GM19467 (cell line): ENCODE data around the gene PAQR5.
"Not testable (repeated sequence)": the region's sequence is repeated elsewhere in the genome, so short reads cannot be mapped to it uniquely, and the experiment has no call there.

Source experiments
- ATAC-seq: cut with Tn5 transposase; IDR thresholded peaks from one replicate; pipeline ENCODE4 v1.9.1; 2021; ENCODE audit warnings: mild to moderate bottlenecking, moderate library complexity; ENCODE audit not compliant: unreplicated experiment

The PAQR5 gene, protein sequence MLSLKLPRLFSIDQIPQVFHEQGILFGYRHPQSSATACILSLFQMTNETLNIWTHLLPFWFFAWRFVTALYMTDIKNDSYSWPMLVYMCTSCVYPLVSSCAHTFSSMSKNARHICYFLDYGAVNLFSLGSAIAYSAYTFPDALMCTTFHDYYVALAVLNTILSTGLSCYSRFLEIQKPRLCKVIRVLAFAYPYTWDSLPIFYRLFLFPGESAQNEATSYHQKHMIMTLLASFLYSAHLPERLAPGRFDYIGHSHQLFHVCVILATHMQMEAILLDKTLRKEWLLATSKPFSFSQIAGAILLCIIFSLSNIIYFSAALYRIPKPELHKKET

DNA sequence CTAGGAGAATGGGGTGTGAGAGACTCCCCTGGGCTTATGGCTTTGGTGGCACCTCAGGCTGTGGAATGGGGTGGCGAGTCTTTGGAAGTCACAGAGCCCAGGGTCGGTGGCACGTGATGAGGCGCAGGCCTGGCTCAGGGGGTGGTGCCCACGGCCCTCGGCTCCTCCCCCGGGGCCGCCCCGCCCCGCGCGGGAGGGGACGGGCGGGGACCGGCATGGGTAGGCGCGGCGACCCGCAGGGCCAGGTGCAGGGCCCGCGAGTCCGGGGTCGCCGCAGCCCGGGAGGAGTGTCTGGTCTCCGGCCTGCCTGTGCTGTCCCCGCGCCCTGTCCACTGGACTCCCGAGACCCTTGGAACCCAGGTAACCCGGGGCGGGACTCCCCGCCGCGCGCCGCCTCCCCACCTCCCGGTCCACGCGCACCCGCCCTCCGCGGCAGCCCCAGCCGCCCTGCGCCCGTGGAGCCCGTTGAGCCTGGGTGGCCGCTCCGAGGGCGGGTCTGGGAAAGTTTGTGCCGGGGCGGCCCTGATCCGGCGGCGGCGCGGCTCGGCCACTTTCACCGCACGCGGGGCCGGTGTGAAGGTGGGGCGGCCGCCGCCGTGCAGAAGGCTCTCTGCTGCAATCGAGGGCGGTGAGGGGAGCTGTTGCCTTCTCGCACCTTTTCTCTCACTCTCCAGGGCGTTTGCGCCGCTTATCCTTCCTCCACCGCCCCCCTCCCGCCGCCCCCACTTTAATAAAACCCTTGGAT is at the start of gene PAQR5:
Gene PAQR5, plus strand, starts transcription at position 216 of the 745 bp plus-strand sequence. CDS start 61,169 bp downstream, outside the sequence.
- ATAC-seq = no peak

DNA sequence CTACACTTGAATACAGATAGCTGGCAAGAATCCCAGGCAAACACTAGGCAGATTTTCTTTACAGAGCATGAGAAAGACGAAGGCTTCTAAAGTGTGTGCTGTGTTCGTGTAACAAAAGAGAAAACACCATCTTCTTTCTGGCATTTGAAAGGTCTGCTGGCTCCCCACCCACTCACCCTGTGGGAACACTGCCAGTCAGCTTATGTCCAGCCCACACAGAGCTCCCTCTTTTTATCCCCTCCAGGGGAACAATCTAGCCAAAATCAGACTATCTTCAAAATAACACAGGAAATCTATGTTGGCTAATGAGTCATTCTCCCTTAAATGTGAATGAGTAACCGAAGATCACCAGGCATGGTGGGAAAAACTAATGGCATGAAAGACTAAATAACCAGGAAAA is 45.6 kb upstream of the PAQR5 start:
- no peak for ATAC-seq

DNA sequence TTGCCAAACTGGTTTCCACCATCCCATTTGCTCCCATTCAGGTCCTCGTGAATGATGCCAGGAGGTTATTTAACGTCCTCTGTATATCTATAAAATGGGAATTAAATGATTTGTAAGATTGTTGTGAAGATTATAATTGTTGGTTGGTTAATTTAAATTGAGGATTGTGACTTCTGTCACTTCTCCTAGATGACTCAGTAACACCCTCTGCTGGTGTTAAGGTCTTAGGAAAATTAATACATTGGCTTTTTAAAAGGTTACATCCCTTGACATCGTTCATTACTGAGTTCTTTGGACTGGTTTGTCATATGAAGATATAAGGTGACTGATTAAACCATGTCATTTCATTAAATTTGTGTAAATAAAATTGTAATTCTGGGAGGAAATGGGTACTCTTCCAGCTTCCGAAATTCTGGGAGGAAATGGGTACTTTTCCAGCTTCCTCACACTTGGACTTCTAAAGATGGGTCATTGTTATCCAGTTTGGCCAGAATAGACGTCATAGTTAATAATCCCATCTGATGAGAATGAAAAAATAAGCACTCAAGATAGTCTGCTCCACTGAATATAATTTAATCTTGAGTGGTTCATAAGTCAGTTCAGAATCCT is 33.3 kb upstream of the PAQR5 start:
- no peak for ATAC-seq

DNA sequence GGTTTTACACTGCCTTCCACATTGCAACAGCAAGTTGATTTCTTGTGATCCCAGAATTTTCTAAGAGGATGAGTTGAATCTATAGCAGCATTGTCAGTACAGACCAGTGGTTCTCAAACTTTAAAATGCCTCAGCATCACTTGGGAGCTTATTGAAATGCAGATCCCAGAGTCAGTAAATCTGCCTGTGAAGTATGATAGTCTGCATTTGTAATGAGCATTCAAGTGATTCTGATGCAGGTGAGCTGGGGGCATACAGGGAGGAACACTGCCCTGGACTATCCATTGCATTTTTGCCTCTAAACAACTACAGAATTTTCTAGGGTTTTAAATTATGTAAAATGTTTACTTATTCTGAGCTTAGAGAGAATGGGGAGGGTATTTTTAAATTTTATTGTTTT is 27.5 kb upstream of the PAQR5 start:
- no peak for ATAC-seq

DNA sequence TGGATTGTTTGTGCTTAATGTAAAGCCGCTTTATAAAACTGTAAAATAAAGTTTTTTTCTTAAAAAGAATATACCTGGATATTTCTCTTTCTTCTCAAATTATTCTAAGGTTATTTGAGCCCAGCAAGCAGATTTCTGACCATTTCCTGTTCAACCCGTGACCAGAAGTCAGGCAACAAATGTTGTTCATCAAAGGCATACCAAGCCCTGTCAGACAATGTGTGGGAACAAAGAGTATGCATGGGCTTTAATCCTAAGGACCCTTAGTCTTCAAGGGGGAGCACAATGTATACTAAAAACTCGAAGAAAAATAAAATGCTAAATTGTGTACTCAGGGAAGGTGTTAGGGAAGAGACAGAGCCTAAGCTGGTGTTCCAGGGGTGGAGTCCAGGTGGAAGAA is 26.6 kb upstream of the PAQR5 start:
- ATAC-seq = no peak

DNA sequence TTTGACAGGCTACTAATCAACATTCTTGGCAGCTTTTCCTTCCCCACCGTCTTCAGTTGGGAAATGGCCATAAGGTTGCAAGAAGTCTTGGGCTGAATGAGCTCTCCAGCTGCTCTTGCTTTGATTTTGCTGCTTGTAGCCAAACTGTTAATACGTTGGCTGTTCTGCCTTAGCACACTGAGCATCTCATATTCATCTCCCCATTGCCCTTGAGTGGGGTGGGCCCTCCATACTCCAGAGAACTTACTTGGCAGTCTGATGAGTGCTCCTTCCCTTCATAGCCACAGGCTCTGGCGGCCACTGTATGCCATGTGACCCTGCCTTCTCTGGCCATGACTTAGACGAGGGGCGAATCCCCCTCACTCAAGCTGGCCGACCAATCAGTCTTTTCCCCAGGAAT is 25.8 kb upstream of the PAQR5 start:
- ATAC-seq = no peak

DNA sequence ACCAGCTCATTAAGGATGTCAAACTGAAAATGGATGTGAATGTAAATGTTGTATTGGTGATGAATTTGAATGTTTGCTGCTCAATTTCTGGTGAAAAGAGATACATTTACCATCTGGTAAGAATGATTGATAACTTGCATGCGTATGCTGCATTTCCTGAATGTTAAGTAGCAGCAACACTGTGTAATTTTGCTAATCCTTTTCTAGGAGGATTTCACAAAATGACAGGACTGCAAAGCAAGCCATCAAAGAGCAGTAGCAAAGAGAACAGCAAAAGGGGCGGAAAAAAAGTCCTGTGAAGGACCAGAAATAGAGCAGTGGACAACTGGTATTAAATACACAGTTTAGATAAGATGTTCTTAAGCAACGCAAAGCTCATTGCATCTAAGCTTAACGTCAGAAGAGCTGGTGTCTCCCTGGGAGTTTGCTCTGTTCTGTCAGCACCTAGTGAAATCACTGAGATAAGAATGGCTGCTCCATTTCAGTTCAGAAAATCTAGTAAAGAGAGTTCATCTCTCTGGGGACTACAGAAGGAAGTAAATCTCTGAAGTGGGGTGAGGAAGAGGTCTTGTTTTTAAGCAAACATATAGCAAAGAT is 23.5 kb upstream of the PAQR5 start:
- ATAC-seq = no peak

DNA sequence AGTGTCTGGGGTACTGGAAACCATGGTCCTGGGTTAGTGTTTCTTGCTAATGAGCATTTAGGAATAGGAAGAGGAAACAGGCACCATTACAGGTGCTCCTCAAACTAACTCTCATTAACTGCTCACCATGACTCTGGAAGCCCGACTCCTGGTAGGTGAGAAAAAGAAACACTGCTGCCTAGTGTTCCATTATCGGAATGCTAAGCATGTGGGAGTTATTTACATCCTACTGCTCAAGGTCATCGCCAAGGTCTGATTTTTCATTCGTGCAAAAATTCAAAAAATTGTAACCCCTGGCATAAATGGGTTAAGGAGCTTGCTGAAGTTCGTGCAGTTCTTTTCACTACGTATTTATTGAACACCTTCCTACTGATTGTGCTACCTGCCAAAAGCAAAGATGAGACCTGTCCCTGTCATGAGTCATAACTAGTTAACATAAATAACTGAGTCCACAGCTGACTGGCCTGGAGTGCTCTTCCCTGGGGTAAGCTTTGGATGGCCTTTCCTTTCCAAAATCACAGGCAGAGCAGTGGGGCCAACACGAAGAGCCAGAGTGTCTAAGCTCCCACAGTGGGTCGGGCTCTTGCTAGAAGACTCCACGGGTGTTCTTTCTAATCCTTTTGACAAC is 22.7 kb upstream of the PAQR5 start:
- ATAC-seq = no peak

DNA sequence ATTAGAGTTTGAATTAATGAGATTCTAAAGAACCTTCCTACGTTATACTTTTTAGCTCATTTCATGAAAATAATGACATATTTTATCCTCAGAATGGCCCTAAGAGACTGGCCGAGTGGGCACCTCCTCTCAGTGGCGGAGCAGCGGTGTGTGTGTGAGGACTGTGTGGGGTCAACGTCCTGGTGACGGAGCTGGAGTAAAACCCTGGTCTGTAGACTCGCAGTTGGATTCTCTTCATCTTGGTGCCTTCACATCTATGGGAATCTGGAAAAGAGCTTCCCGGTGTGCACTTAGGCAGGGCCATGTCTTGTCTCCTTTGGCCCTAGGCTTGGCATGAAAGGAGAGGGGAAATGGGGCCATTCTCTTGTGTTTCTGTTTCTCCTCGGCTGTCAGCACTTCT is 21.4 kb upstream of the PAQR5 start:
- ATAC-seq = no peak

DNA sequence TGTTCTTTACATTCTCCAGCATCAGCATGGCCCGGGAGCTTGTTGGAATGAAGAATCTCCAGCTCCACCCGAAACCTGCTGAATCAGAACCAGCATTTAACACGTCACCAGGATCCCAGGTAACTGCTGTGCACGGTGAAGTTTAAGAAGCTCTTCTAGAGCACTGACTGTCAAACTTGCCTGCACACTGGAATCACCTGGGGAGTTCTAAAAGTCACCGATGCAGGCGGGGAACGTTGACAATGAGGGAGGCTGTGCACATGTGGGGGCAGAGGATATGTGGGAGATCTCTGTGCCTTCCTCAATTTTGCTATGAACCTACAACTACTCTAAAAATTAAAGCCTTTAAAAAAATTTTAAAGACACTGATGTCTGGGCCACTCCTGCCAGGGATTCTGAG is 19.1 kb upstream of the PAQR5 start:
- no peak for ATAC-seq

DNA sequence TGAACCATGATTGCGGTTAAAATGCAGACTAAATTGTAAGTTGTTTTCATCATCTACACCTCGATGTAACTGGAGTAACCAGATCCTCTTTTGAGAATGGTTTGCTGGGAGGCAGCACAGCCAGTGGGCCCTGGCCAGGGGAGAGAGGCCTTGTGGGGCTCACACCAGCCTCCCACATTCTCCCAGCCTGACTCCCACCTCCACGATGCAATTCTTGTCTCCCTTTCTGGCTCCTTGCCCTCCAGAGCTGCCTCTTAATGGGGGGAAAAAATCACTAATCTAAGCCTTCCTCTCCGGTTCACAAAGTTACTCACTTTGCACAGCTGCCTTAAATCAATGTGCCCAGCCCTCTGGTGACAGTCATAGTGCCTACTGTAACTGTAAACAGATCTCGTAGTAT is 17.9 kb upstream of the PAQR5 start:
- ATAC-seq = no peak

DNA sequence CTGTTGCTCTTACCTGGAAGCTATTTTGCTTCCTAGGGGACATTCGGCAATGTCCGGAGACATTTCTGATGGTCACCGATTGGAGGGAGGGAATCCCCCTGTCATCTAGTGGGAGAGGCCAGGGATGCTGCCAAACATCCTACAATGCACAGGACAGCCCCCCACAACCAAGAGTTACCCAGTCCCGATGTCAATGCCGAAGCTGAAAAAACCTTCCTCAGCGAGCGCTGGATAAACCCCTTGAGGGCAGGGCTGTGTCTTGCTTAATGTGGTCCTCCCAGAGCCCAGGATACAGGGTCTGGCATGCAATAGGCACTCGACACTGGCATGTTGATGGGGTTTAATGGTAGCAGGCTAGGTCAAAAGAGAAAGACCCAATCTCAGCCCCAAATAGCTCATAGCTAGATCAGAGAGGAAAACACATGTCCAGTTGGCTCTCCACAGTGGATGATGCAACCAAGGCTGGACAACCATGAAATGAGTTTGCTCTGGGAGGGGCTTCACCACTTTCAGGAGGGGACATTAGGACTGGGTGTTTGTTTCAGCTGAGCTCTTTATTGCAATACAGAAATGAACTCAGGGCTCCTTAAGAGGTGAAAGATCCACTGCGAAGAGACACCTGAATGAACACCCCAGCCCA is 16.5 kb upstream of the PAQR5 start:
- ATAC-seq = no peak

DNA sequence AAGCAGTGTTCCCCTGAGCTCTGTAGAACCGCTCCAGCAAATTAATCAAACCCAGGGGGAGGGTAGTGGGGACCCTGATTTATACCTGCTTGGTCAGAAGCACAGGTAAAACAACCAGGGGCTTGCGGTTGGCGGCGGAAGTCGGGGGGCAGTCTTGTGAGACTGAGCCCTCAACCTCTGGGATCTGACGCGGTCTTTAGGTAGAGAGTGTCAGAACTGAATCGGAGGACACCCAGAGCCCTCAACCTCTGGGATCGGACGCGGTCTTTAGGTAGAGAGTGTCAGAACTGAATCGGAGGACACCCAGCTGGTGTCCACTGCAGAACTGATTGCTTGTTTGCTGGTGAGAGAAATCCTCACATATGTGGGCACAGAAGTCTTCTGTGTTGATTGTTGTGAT is 12.9 kb upstream of the PAQR5 start:
- ATAC-seq = no peak

DNA sequence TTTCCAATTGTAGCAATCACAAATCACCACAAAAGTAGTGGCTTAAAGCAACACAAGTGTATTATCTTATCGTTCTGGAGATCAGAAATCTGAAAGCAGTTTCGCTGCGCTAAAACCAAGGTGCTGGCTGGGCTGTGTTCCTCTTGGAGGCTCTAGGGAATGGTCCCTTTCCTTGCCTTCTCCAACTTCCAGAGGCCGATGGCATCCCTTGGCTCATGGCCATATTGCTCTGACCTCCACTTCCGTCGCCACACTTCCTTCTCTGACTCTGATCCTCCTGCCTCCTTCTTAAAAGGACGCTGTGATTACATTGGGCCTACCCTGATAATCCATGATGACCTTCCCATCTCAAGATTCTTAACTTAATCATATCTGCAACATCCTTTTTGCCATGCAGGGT is 10.7 kb upstream of the PAQR5 start:
- ATAC-seq = no peak

DNA sequence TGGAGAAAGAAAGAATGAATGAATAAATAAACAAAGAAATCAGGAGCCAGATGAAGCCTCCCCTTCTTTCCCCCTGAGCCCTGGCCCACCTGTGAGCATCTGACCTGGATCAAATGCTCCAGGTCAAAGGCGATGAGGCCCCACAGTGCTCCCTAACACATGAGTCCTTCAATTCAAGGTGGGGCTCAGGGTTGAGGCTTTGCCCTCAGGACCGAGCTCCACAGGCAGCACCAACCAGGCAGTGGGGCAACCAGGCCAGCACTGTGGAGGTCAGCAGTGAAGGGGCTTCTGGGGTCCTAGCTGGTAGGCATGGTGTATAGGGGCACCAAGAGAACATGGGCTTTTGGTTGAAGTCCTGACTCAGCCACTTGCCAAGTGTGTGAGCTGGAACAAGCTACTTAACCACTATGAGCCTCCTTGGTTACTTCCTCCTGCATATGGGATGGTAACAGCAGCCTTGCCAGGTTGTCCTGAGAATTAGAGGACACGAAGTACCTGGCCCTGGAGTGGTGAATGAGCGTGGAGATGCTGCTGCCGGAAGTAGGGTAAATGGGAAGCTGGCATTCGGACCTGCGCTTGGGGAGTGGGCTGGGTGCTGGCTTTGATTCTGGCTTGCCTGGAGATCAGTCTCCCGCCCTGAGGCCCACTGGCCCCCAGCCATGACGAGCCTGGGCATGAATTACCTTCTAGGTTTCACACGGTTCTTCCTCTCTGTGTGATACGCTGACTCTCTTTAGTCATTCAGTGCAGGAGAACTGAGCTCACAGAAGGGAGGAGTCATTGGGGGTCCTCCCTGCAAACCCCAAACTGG is 10.0 kb upstream of the PAQR5 start:
- no peak for ATAC-seq

DNA sequence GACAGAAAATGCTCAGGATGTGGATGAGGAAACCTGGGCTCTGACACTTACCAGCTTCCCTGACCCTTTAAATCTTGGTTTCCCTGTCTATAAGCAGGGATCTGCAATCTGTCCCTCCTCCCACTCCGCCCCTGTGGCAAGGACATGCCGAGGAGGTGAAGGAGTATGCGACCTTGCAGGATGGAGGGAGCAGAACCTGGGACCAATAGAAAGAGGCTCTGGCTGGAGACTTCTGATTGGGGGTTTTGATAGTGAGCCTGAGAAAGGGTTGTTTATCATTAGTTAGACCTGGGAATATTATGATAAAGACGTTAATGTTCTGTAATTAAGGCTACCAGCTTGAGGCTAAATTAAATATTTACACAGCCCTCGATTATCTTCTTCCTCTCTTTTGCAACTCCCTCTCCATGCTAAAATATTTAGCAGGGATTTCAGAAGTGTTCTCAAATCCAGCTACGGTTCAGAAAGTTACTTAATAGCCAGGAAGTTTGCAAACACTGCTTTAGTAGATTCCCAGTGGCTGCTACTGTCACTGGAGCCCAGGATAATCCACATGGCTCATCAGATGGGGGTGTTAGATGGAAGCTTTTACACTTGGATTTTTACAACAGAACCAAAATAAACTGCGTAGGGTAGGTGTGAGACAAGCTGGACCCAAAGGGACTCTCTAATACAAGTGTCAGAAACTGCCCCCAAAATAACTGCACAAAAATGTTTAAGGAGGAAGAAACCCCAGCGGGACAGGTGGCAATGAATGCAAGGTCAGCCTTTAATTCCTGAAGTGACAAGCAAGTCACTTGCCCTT is 9.2 kb upstream of the PAQR5 start:
- ATAC-seq = no peak

DNA sequence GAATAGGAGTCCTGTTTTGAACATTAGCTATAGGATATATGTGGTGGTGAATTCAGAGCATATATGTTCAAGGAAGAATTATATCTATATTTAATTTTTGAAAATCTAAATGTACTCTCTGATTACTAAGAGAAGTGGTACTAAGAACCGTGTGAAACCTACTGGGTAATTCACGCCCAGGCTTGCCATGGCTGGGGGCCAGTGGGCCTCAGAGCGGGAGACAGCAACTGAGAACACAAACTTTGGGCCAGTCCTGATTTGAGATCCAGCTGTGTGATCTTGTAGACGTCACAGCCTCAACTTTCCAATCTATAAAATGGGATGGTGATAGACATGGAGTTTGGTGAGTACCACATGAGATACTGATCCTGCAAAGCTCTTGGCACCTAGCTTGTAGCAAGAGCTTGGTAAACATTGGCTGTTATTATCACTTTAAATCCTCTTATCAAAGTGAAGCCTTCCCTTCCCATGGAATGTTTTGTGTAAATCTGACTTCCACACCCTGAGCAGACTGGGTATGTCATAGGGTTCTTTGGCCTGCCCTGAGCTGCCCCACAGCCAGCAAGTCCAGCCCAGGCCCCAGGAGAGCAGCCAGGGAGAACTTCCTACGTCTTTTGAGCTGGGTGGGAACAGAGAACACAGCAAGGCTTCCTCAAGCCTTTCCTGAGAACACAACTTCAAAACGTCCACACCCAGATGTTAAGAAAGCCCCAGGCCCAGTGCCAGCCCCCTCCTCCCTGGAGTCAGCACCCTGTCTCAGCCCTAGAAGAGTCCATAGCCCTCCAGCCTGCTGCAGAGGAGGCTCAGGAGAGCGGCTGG is 8.2 kb upstream of the PAQR5 start:
- no peak for ATAC-seq

DNA sequence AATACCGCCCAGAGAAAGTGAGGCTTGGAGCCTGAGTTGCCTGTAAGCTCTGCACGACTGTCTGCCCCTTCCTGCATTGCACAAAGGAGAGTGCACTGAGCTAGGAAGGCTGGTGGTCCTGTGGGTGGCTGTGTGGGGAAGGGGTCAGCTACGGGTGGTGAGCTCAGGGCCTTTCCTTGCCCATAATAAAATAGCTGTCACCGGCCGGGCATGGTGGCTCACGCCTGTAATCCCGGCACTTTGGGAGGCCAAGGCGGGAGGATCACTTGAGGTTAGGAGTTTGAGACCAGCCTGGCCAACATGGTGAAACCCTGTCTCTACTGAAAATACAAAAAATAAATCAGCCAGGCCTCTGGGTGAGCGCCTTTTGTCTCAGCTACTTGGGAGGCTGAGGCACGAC is 7.1 kb upstream of the PAQR5 start:
- ATAC-seq = not testable (repeated sequence)
